H1 (cell line): ENCODE results near the gene WDR77. TPM values are rescaled to one million over a fixed set of nuclear protein-coding genes. Genes with fewer than 3 reads are reported as not detected.
A peak's percentile ranks its signal among the peaks of the same experiment; 100 is the strongest.

ENCODE experiments used
- CTCF ChIA-PET: fragments of 300-600 bp; sonication (Branson Sonifier 250); formaldehyde crosslinking; loops from one replicate; lab custom pipeline; 2021; ENCODE audit not compliant: partially characterized antibody; lab: Charles Lee
- POLR2A ChIA-PET: fragments of 300-600 bp; sonication (Branson Sonifier 250); formaldehyde crosslinking; loops from one replicate; lab custom pipeline; 2021; ENCODE audit warnings: inconsistent platforms; ENCODE audit not compliant: partially characterized antibody; lab: Charles Lee
- DNase-seq, 2 experiments: peaks; one replicate each; pipeline versions ENCODE4 v3.0.0 to v3.0.0-alpha.2; 2010 to 2022; ENCODE audit warnings: low spot score in 2 of 2, low read depth in 1 of 2, mixed read lengths in 1 of 2
- FAIRE-seq: peaks from 2 replicates; lab custom pipeline; 2011; peaks lifted over from hg19 to GRCh38; lab: Jason Lieb, UNC
- H2AFZ ChIP-seq: 2 replicates; pipeline ENCODE4 v1.8.1; 2012; ENCODE audit warnings: low read length, inconsistent platforms
- H2AK5ac ChIP-seq: 2 replicates; pipeline ENCODE4 v1.6.1; 2013; ENCODE audit warnings: low read depth, low read length
- H2BK120ac ChIP-seq: replicated peaks from 2 replicates; pipeline ENCODE3; 2013; ENCODE audit warnings: low read depth, low read length, inconsistent platforms
- H2BK12ac ChIP-seq: 2 replicates; pipeline ENCODE4 v1.6.1; 2013; ENCODE audit warnings: low read depth, low read length
- H2BK15ac ChIP-seq: 2 replicates; pipeline ENCODE4 v1.6.1; 2013; ENCODE audit warnings: low read length
- H2BK20ac ChIP-seq: 2 replicates; pipeline ENCODE4 v1.6.1; 2013; ENCODE audit warnings: low read length
- H2BK5ac ChIP-seq: 2 replicates; pipeline ENCODE4 v1.6.1; 2013; ENCODE audit warnings: low read depth, low read length
- H3K14ac ChIP-seq: 2 replicates; pipeline ENCODE4 v1.6.1; 2013; ENCODE audit warnings: inconsistent platforms; ENCODE audit not compliant: insufficient read length
- H3K18ac ChIP-seq: 2 replicates; pipeline ENCODE4 v1.6.1; 2013; ENCODE audit warnings: low read length; ENCODE audit errors: extremely low read depth
- H3K23ac ChIP-seq: 2 replicates; pipeline ENCODE4 v1.6.1; 2013; ENCODE audit warnings: inconsistent platforms; ENCODE audit not compliant: insufficient read length
- H3K23me2 ChIP-seq: 2 replicates; pipeline ENCODE4 v1.6.1; 2013; ENCODE audit warnings: low read depth, low read length
- H3K27ac ChIP-seq: 2 replicates; pipeline ENCODE4 v1.6.1; 2011; ENCODE audit warnings: low read depth, low read length, inconsistent platforms
- H3K27me3 ChIP-seq, 4 experiments: replicated peaks in 1 of 4; 1 replicate in 1 of 4; 2 replicates in 3 of 4; pipeline versions ENCODE4 v1.6.1 to v1.8.1; 2011 to 2013; ENCODE audit warnings: low read length in 3 of 4, mild to moderate bottlenecking in 3 of 4, inconsistent platforms in 2 of 4, mixed read lengths in 2 of 4, moderate library complexity in 1 of 4; ENCODE audit not compliant: control insufficient read depth in 3 of 4, insufficient read depth in 3 of 4; ENCODE audit errors: extremely low read depth in 1 of 4
- H3K36me3 ChIP-seq, 4 experiments: 2 replicates each; pipeline versions ENCODE4 v1.6.1 to v1.8.1; 2011 to 2013; ENCODE audit warnings: mild to moderate bottlenecking in 4 of 4, low read length in 3 of 4, moderate library complexity in 2 of 4, control low read depth in 1 of 4, inconsistent platforms in 1 of 4; ENCODE audit not compliant: insufficient read depth in 4 of 4, control insufficient read depth in 2 of 4
- H3K4ac ChIP-seq: replicated peaks from 2 replicates; pipeline ENCODE3; 2013; ENCODE audit warnings: low read length, low read depth, mixed read lengths, inconsistent platforms; ENCODE audit not compliant: insufficient read length
- H3K4me1 ChIP-seq, 4 experiments: replicated peaks in 1 of 4; 1 replicate in 1 of 4; 2 replicates in 3 of 4; pipeline versions ENCODE4 v1.6.1 to v1.8.1; 2011 to 2013; ENCODE audit warnings: low read length in 3 of 4, inconsistent platforms in 2 of 4, mixed read lengths in 1 of 4; ENCODE audit not compliant: insufficient read depth in 4 of 4, control insufficient read depth in 3 of 4
- H3K4me2 ChIP-seq, 2 experiments: 2 replicates each; pipeline versions ENCODE4 v1.6.1 to v1.8.1; 2011 to 2013; ENCODE audit warnings: low read depth in 2 of 2, low read length in 2 of 2, control low read depth in 1 of 2, inconsistent platforms in 1 of 2, mild to moderate bottlenecking in 1 of 2; ENCODE audit not compliant: insufficient read depth in 1 of 2
- H3K4me3 ChIP-seq, 4 experiments: fragments of 200-600, 300-600 bp in 1 of 4; sonication (generic), shearing (Covaris generic), sonication (Bioruptor Twin) in 1 of 4; 2 replicates each; pipeline versions ENCODE4 v1.5.1 to v1.8.1; 2011 to 2016; ENCODE audit warnings: low read length in 4 of 4, low read depth in 3 of 4, control low read depth in 2 of 4, inconsistent platforms in 2 of 4, mild to moderate bottlenecking in 2 of 4, mixed read lengths in 1 of 4, moderate library complexity in 1 of 4; ENCODE audit not compliant: insufficient read depth in 2 of 4; ENCODE audit errors: extremely low read depth in 1 of 4
- H3K56ac ChIP-seq: replicated peaks from 2 replicates; pipeline ENCODE3; 2013; ENCODE audit warnings: low read depth, mild to moderate bottlenecking, mixed read lengths, low read length, inconsistent platforms; ENCODE audit not compliant: insufficient read length
- H3K79me1 ChIP-seq: 2 replicates; pipeline ENCODE4 v1.6.1; 2013; ENCODE audit warnings: low read depth, low read length, control low read depth
- H3K79me2 ChIP-seq, 2 experiments: 2 replicates each; pipeline versions ENCODE4 v1.6.1 to v1.8.1; 2012 to 2013; ENCODE audit warnings: low read length in 2 of 2, mild to moderate bottlenecking in 2 of 2, inconsistent platforms in 1 of 2; ENCODE audit not compliant: insufficient read depth in 2 of 2, control insufficient read depth in 1 of 2
- H3K9ac ChIP-seq, 4 experiments: replicated peaks in 1 of 4; 1 replicate in 1 of 4; 2 replicates in 3 of 4; pipeline versions ENCODE4 v1.6.1 to v1.8.1; 2011 to 2013; ENCODE audit warnings: low read depth in 3 of 4, low read length in 3 of 4, control low read depth in 2 of 4, mild to moderate bottlenecking in 2 of 4, moderate library complexity in 2 of 4, inconsistent platforms in 1 of 4; ENCODE audit errors: extremely low read depth in 1 of 4
- H3K9me3 ChIP-seq, 2 experiments: 2 replicates each; pipeline versions ENCODE4 v1.6.1 to v1.8.1; 2012 to 2013; ENCODE audit warnings: mild to moderate bottlenecking in 2 of 2, moderate library complexity in 2 of 2, control low read depth in 1 of 2, inconsistent platforms in 1 of 2, low read depth in 1 of 2, low read length in 1 of 2, mixed read lengths in 1 of 2; ENCODE audit not compliant: insufficient read depth in 2 of 2
- H4K20me1 ChIP-seq, 2 experiments: replicated peaks in 1 of 2; 2 replicates each; pipeline versions ENCODE3 to v1.8.1; 2011 to 2013; ENCODE audit warnings: inconsistent platforms in 2 of 2, low read length in 2 of 2, mild to moderate bottlenecking in 1 of 2; ENCODE audit not compliant: insufficient read depth in 2 of 2, control insufficient read depth in 1 of 2
- H4K5ac ChIP-seq: 2 replicates; pipeline ENCODE4 v1.6.1; 2013; ENCODE audit warnings: low read length, low read depth, mixed read lengths, inconsistent platforms; ENCODE audit not compliant: insufficient read length
- H4K8ac ChIP-seq: 2 replicates; pipeline ENCODE4 v1.8.0; 2013; ENCODE audit warnings: mild to moderate bottlenecking, moderate library complexity, low read length, inconsistent platforms; ENCODE audit not compliant: insufficient read depth; ENCODE audit errors: extremely low read depth
- H4K91ac ChIP-seq: replicated peaks from 2 replicates; pipeline ENCODE3; 2013; ENCODE audit warnings: low read length, mixed read lengths, inconsistent platforms; ENCODE audit not compliant: insufficient read length
- SIN3A ChIP-seq, 2 experiments: IDR thresholded peaks in 1 of 2; conservative IDR thresholded peaks in 1 of 2; 2 replicates each; pipeline ENCODE4 v1.6.1; 2011 to 2012; ENCODE audit warnings: low read length in 2 of 2, improper control_type of control experiment in 1 of 2, low read depth in 1 of 2, mild to moderate bottlenecking in 1 of 2
- WGBS, 2 experiments: shearing (Covaris generic) in 1 of 2; methylation state at CpG; one replicate each; pipeline versions ENCODE4 v1.1.6 to v1.1.7; 2013 to 2015; ENCODE audit warnings: low lambda C conversion rate in 2 of 2, mixed read lengths in 2 of 2, inconsistent platforms in 1 of 2, low coverage in 1 of 2, missing lambda C conversion rate in 1 of 2; ENCODE audit not compliant: insufficient replicate concordance in 2 of 2, insufficient coverage in 1 of 2, insufficient read length in 1 of 2; ENCODE audit errors: extremely low coverage in 1 of 2, missing lambda C conversion rate in 1 of 2; 5-methylcytosine and 5-hydroxymethylcytosine counted together
- polyA plus RNA-seq, 7 experiments: library from polyadenylated mRNA; depleted of rRNA in 3 of 7; stranded (reverse) in 5 of 7; unstranded in 2 of 7; fragments of >200 nt in 5 of 7; fragments of 200-250 nt in 2 of 7; gene quantifications; 1 replicate in 5 of 7; 2 replicates in 1 of 7; 4 replicates in 1 of 7; pipeline versions ENCODE4 v1.2.1 to v1.2.3, GENCODE V29; 2011 to 2013; ENCODE audit warnings: missing spikeins in 2 of 7, mixed read lengths in 2 of 7
- total RNA-seq: library from RNA; stranded (reverse); fragmentation: NEBNext Ultra II Directional; extraction: Animal tissue kit (Norgen Biotek cat#: 25700); gene quantifications from 2 replicates; pipeline ENCODE4 v1.2.1, GENCODE V29; 2021

WDR77 gene
- total and polyA plus RNA-seq, 2 of the 8 experiments (the other 6 are each of a cell fraction or from before 2014, with no cell fraction given) = 66.0 to 156 TPM

GRCh38 chr1:111450185-111450584, 1.1 kb upstream of the WDR77 start:
- H4K5ac ChIP-seq = peak overlapping the region; percentile 9
- no peaks in the 10 kb centered on the region for H3K9me3 ChIP-seq
- H3K79me2 ChIP-seq = peaks cover 5 to 69% of the 10 kb centered on the region in 2 experiments
- H3K79me1 ChIP-seq = peaks cover 4% of the 10 kb centered on the region; the same call in 1 of the 2 replicates
- no peaks in the 10 kb centered on the region for H3K27me3 ChIP-seq
- H2BK15ac ChIP-seq = no peak overlapping the region
- DNase-seq (no peak), FAIRE-seq (no peak)
- no peak overlapping the region for H2BK12ac ChIP-seq
- H3K4me3 ChIP-seq = peak overlapping the region; percentile 86 to 100 (median 99)
- no peak overlapping the region for H2AFZ ChIP-seq
- TF ChIP-seq SIN3A (conservative IDR thresholded peaks at IDR 0.05 in 1 of 2, IDR thresholded peaks at IDR 0.05 in 1 of 2; ENCODE audit: low read depth in 1 of 2, low read length in 2 of 2) = no peak
- H3K4me2 ChIP-seq = peak overlapping the region; percentile 79 to 95
- no peak overlapping the region for H3K23ac ChIP-seq
- no peak overlapping the region for H3K18ac ChIP-seq
- H3K36me3 ChIP-seq = peaks cover 6 to 33% (median 8%) of the 10 kb centered on the region in 4 experiments
- peaks cover 5 to 6% of the 10 kb centered on the region in 2 experiments for H4K20me1 ChIP-seq
- peak overlapping the region; percentile 18; the same call in 1 of the 2 replicates for H2AK5ac ChIP-seq
- peak overlapping the region; percentile 88 to 96 (median 94); a peak in 6 of 7 replicates for H3K9ac ChIP-seq
- ChIA-PET CTCF (interaction anchor here (0.7 to 1.0 kb wide), 3 partner anchors 10 to 219 kb away, joined by 3 to 4 read pairs (median 3); no protein-coding TSS in a partner anchor), POLR2A (interaction anchor here (0.6 to 3.7 kb wide), 3 partner anchors 13 to 316 kb away, joined by 3 to 36 read pairs (median 3); no protein-coding TSS in a partner anchor)
- H3K27ac ChIP-seq = no peak overlapping the region; the same call in 1 of the 2 replicates
- no peak overlapping the region for H2BK120ac ChIP-seq
- no peak overlapping the region; the same call in 1 of the 2 replicates for H2BK5ac ChIP-seq
- H4K91ac ChIP-seq = no peak overlapping the region
- H3K4ac ChIP-seq = no peak overlapping the region
- H4K8ac ChIP-seq = no peak overlapping the region
- H3K56ac ChIP-seq = peak overlapping the region; percentile 77
- peaks cover 3% of the 10 kb centered on the region for H3K23me2 ChIP-seq
- H2BK20ac ChIP-seq = no peak overlapping the region
- WGBS, 2 experiments = 58% methylated on average over 3 of the region's 3 CpGs; no CpG with 5 or more reads in 1 of the 2 experiments
- no peak overlapping the region for H3K14ac ChIP-seq
- H3K4me1 ChIP-seq = peaks cover 0 to 2% (median 1%) of the 10 kb centered on the region in 4 experiments; a peak in 3 of 7 replicates
